Stomach (tissue), 19 donors: ENCODE data around the gene ARHGAP22. TPM values are rescaled to one million over a fixed set of nuclear protein-coding genes. Genes with fewer than 3 reads are reported as not detected.

Experiments used
- DNase-seq, 2 donors: peaks; one replicate each; pipeline versions ENCODE4 v3.0.0 to v3.0.0-alpha.2; 2013 to 2019
- H3K27ac ChIP-seq, 5 donors: fragments of 200-600 bp in 4 of 5; sonication (generic) in 4 of 5; one replicate each; pipeline ENCODE4 v1.5.1; 2013 to 2019; ENCODE audit warnings: mild to moderate bottlenecking in 1 of 5, moderate library complexity in 1 of 5
- H3K27me3 ChIP-seq, 3 donors: fragments of 200-600 bp; sonication (generic); one replicate each; pipeline ENCODE4 v1.5.1; 2017 to 2019; ENCODE audit warnings: mixed run types in 1 of 3
- H3K36me3 ChIP-seq, 4 donors: fragments of 200-600 bp; sonication (generic); 1 replicate in 3 of 4; 2 replicates in 1 of 4; pipeline ENCODE4 v1.5.1; 2016 to 2019
- H3K4me1 ChIP-seq, 4 donors: fragments of 200-600 bp; sonication (generic); one replicate each; pipeline ENCODE4 v1.5.1; 2016 to 2019
- H3K4me3 ChIP-seq, 4 donors: fragments of 200-600 bp; sonication (generic) in 3 of 4; one replicate each; pipeline ENCODE4 v1.5.1; 2016 to 2019; ENCODE audit warnings: mild to moderate bottlenecking in 1 of 4
- H3K9me3 ChIP-seq, 4 donors: fragments of 200-600 bp; sonication (generic); one replicate each; pipeline ENCODE4 v1.5.1; 2016 to 2019
- EP300 ChIP-seq: sonication (generic); formaldehyde crosslinking; IDR thresholded peaks from one replicate; pipeline ENCODE4 v1.6.1; 2017; ENCODE audit warnings: antibody characterized with exemption
- POLR2A ChIP-seq, 4 donors: fragments of 450-650 bp; IDR thresholded peaks; one replicate each; pipeline ENCODE4 v1.6.1; 2016; ENCODE audit warnings: antibody characterized with exemption in 4 of 4, control low read depth in 2 of 4, mild to moderate bottlenecking in 1 of 4, moderate library complexity in 1 of 4
- POLR2AphosphoS5 ChIP-seq, 3 donors: sonication (generic); formaldehyde crosslinking; IDR thresholded peaks; one replicate each; pipeline ENCODE4 v1.6.1; 2016; ENCODE audit warnings: antibody characterized with exemption in 3 of 3
- WGBS, 5 donors: extraction: QIAGEN DNeasy Blood & Tissue Kit in 3 of 5; methylation state at CpG; one replicate each; pipeline versions ENCODE4 v1.1.5 to v1.1.7; 2013 to 2018; 5-methylcytosine and 5-hydroxymethylcytosine counted together
- intact Hi-C: fragments of 100-400 bp; cut with DNase I; formaldehyde crosslinking; loops from one replicate; pipeline ENCODE4 v1.15.1; 2023; ENCODE audit warnings: low total_unique reads
- long read RNA-seq, 10 donors: transcript quantifications; one replicate each; lab custom pipeline, GENCODE V29; 2026
- polyA plus RNA-seq, 3 donors: library from polyadenylated mRNA; stranded (reverse); fragments of 200-250 nt; gene quantifications; one replicate each; pipeline ENCODE4 v1.2.3, GENCODE V29; 2013
- total RNA-seq, 5 donors: library from RNA; depleted of rRNA; stranded (reverse); fragments of >200 nt; gene quantifications; one replicate each; pipeline versions ENCODE4 v1.1.0 to v1.2.3, GENCODE V29; 2014 to 2016
- TF ChIP-seq, protein P1 (sequence below), 7 experiments: fragments of 450-650 bp in 4 of 7; fragments of 200-600 bp in 3 of 7; sonication (generic) in 3 of 7; IDR thresholded peaks; one replicate each; pipeline ENCODE4 v1.5.1; 2016 to 2019; ENCODE audit warnings: antibody characterized with exemption in 7 of 7, control low read depth in 2 of 7, mild to moderate bottlenecking in 1 of 7
- donor health status: healthy with polysubstance abuse.
- donor health status: Bipolar disorder and iron deficiency.
- donor health status: healthy.

Gene ARHGAP22, protein sequence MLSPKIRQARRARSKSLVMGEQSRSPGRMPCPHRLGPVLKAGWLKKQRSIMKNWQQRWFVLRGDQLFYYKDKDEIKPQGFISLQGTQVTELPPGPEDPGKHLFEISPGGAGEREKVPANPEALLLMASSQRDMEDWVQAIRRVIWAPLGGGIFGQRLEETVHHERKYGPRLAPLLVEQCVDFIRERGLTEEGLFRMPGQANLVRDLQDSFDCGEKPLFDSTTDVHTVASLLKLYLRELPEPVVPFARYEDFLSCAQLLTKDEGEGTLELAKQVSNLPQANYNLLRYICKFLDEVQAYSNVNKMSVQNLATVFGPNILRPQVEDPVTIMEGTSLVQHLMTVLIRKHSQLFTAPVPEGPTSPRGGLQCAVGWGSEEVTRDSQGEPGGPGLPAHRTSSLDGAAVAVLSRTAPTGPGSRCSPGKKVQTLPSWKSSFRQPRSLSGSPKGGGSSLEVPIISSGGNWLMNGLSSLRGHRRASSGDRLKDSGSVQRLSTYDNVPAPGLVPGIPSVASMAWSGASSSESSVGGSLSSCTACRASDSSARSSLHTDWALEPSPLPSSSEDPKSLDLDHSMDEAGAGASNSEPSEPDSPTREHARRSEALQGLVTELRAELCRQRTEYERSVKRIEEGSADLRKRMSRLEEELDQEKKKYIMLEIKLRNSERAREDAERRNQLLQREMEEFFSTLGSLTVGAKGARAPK
- total RNA-seq, result 10 to 100 TPM in 1 of 5 donors, 1 to 10 TPM in 3, not detected in 1; 2.0 to 28.6 (median 2.2) TPM
- polyA plus RNA-seq, result 1 to 10 TPM; 1.3 to 4.0 (median 2.2) TPM
- long read RNA-seq, donor 1, result 0 reads
- long read RNA-seq, donor 2, partial matches to known transcripts, result 0 of 1 reads
- long read RNA-seq, donor 2, other reads (novel, unspliced or antisense), result 0 of 1 reads
- long read RNA-seq, donor 3, result 0 reads
- long read RNA-seq, donor 4, result 0 reads
- long read RNA-seq, donor 5, result 0 reads
- long read RNA-seq, donor 6, result 0 reads
- long read RNA-seq, donor 7, result 0 reads
- long read RNA-seq, donor 8, result 0 reads
- long read RNA-seq, donor 9, result 0 reads
- long read RNA-seq, donor 10, result 0 reads

DNA sequence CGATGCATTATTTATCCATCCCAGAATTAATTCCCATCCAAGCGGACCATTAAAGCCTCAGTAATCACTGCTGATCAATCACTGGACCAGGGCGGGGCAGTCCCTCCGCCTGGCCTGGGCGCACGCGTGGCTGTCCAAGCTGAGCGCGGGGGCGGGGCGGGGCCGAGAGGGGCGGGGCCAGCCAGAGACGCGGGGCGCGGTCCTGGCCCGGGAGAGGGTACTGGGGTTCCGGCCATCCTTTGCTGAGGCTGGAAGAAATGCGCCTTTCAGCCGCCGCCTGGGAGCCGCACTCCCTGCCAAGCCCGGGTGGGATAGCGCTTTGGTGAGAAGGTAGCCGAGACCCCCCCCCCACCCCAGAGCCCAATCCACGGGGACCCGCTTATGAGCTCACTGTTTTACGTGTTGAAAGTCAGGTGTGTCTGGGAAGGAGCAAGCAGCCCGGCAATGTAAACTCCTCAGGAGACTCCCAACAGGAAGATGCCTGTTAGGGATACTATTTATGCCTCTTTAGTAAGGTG lies at the start of gene ARHGAP22:
Gene ARHGAP22 (minus strand): TSS at position 83 of the 518 bp plus-strand sequence. CDS start 277 bp downstream, outside the sequence.
- Histone ChIP-seq H3K27me3 (peaks cover 0 to 41% (median 14%) of the 10 kb centered on the region in 3 donors), H3K36me3 (no peaks in the 10 kb centered on the region), H3K4me1 (peaks cover 16 to 41% (median 18%) of the 10 kb centered on the region in 4 donors), H3K4me3 (peak within 1 kb of the TSS; percentile 38 to 49 (median 43)), H3K27ac (peak within 1 kb of the TSS in 2 of 5 donors; percentile 9 to 42), H3K9me3 (no peaks in the 10 kb centered on the region)
- DNase-seq, result peak in 1 of 2 donors; percentile 66
- intact Hi-C loops, result no loop called here
- WGBS, 5 donors, result 0 to 2% (median 1%) methylated on average over 21 to 30 of the region's 30 CpGs
- no peak for TF ChIP-seq POLR2AphosphoS5 (IDR thresholded peaks at IDR 0.05)
- TF ChIP-seq EP300, result no peak
- no peak for TF ChIP-seq POLR2A (IDR thresholded peaks at IDR 0.05)
- TF ChIP-seq, protein P1, sequence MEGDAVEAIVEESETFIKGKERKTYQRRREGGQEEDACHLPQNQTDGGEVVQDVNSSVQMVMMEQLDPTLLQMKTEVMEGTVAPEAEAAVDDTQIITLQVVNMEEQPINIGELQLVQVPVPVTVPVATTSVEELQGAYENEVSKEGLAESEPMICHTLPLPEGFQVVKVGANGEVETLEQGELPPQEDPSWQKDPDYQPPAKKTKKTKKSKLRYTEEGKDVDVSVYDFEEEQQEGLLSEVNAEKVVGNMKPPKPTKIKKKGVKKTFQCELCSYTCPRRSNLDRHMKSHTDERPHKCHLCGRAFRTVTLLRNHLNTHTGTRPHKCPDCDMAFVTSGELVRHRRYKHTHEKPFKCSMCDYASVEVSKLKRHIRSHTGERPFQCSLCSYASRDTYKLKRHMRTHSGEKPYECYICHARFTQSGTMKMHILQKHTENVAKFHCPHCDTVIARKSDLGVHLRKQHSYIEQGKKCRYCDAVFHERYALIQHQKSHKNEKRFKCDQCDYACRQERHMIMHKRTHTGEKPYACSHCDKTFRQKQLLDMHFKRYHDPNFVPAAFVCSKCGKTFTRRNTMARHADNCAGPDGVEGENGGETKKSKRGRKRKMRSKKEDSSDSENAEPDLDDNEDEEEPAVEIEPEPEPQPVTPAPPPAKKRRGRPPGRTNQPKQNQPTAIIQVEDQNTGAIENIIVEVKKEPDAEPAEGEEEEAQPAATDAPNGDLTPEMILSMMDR (IDR thresholded peaks at IDR 0.05), result no peak

DNA sequence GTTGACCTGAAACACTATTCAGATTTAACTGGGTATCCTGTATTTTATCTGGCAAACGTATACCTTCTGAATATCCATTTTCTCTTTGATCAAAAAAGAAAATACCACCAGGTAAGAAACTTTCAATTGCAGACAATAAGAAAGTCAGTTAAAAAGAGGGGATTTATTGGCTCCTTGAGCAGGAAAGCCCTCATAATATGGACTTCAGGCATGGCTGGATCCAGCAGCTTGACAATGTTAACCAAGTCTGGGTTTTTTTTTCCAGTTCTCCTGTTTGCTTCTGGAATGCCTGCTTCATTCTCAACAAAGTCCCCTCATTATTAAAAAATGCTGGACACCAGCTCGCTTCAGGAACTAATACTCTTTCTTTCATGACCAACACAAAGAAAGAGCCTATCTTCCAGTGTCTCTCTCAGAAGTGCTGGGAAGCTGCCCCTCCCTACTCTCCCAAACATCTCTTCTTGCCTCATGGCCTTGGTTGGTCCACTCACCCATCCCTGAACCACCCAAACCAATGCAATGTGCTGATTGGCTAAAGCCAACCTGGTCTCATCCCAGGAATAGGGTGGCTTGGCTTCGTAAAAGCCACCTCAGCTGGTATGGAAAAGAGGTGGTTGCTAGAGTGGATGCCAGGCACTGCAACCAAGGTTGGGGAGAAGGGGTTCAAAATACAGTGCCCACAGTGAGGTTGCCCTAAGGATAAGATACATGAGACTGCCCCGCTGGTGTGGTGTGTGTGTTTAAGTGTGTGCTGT lies 49.2 kb upstream of the ARHGAP22 start:
- Histone ChIP-seq H3K4me3 (no peak overlapping the region), H3K27ac (no peak overlapping the region), H3K4me1 (peaks cover 13 to 20% (median 18%) of the 10 kb centered on the region in 4 donors), H3K36me3 (no peaks in the 10 kb centered on the region), H3K27me3 (peaks cover 0 to 25% (median 0%) of the 10 kb centered on the region in 3 donors), H3K9me3 (no peaks in the 10 kb centered on the region)
- TF ChIP-seq POLR2A (IDR thresholded peaks at IDR 0.05) (no peak), POLR2AphosphoS5 (IDR thresholded peaks at IDR 0.05) (no peak), EP300 (no peak)
- TF ChIP-seq, protein P1 (IDR thresholded peaks at IDR 0.05), result no peak
- no peak for DNase-seq
- 85 to 94% (median 88%) methylated on average over 4 of the region's 4 CpGs for WGBS, 5 donors
- intact Hi-C loops, result no loop called here

DNA sequence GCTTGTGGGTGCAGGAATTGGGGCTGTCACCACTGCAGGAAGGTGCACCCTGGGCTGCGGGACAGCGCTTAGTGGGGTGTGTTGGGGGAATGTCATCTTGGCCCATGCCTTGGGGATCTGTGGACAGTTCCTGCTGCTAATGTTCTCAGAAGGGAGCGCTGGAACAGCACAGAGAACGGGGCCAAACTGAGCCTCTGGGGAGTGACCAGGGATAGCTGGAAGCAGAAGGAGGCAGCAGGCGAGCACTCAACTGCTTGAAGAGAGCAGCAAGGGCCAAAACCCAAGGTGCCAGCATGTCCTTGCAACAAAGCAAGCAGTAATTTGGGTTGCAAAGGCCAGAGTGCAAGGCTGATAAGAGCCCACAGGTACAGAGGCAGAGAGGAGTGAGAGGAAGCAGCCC lies 48.5 kb upstream of the ARHGAP22 start:
- Histone ChIP-seq H3K4me1 (peaks cover 13 to 20% (median 18%) of the 10 kb centered on the region in 4 donors), H3K9me3 (no peaks in the 10 kb centered on the region), H3K27ac (no peak overlapping the region), H3K27me3 (peaks cover 0 to 25% (median 0%) of the 10 kb centered on the region in 3 donors), H3K4me3 (no peak overlapping the region), H3K36me3 (no peaks in the 10 kb centered on the region)
- WGBS, 5 donors, result 75 to 84% (median 81%) methylated on average over 5 of the region's 5 CpGs
- TF ChIP-seq POLR2AphosphoS5 (IDR thresholded peaks at IDR 0.05), result no peak
- no peak for TF ChIP-seq POLR2A (IDR thresholded peaks at IDR 0.05)
- no peak for TF ChIP-seq EP300
- TF ChIP-seq, protein P1 (IDR thresholded peaks at IDR 0.05), result no peak
- intact Hi-C loops, result no loop called here
- no peak for DNase-seq
